ENCODE data around the gene RBBP9.

- no peak for TF ChIP-seq CTCF (IDR thresholded peaks at IDR 0.05; ENCODE audit: poor library complexity)
- no peak for TF ChIP-seq EZH2phosphoT487 (IDR thresholded peaks at IDR 0.05; ENCODE audit: low read depth, severe bottlenecking, unreplicated experiment)
- no peak for TF ChIP-seq EZH2 (IDR thresholded peaks at IDR 0.05; ENCODE audit: borderline replicate concordance)
Observed at GRCh38 chr20:18456600-18456999, 40.4 kb downstream of the RBBP9 start.
